Measurements from ENCODE around the gene DDIT3. TPM values are rescaled to one million over a fixed set of nuclear protein-coding genes. Genes with fewer than 3 reads are reported as not detected.

The DDIT3 gene
- total and polyA plus RNA-seq, 2 of the 8 experiments (the other 6 are each of a cell fraction or from before 2014, with no cell fraction given): 4.9 to 5.7 TPM

DNA sequence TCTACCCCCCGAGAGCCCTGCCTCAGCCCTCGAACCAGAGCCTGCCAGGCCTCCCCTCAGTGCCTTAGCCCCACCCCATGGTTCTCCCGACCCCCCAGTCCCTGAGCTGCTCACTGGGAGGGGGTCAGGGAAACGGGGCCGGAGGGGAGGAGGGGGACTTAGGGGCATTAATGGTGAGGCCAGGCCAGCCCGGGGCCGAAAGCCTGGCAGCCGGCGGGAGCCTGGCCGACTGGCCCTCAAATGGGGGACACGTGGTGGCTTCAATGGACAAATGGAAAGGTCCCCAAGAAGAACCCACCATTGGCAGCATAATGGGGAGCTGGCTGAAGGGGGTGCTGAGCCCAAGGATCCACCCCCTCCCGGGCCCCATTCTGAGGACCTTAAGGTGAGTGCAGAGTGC is 7.9 kb upstream of the DDIT3 start:
- no peak overlapping the region for H4K5ac ChIP-seq (ENCODE audit: insufficient read length, low read depth, low read length)
- DNase-seq (ENCODE audit: low read depth in 1 of 2, low spot score in 2 of 2) (no peak), FAIRE-seq (no peak)
- POLR2A ChIA-PET (ENCODE audit: partially characterized antibody): interaction anchor here (1.2 to 8.9 kb wide), 6 partner anchors 10 to 37 kb away, joined by 3 to 65 read pairs (median 30); partner anchors contain the start of genes DCTN2 and DDIT3
- CTCF ChIA-PET (ENCODE audit: partially characterized antibody): interaction anchor here (1.3 to 2.4 kb wide), 2 partner anchors 13 to 55 kb away, joined by 4 to 5 read pairs; no protein-coding TSS in a partner anchor
- H2AK5ac ChIP-seq (ENCODE audit: low read depth, low read length): no peak overlapping the region
- no peak overlapping the region for H3K14ac ChIP-seq (ENCODE audit: insufficient read length)
- H4K20me1 ChIP-seq (replicated peaks in 1 of 2; ENCODE audit: control insufficient read depth in 1 of 2, insufficient read depth in 2 of 2, low read length in 2 of 2): peaks cover 3 to 13% of the 10 kb centered on the region in 2 experiments
- peaks cover 11 to 68% (median 34%) of the 10 kb centered on the region in 4 experiments; a peak in 7 of 8 replicates for H3K36me3 ChIP-seq (ENCODE audit: control insufficient read depth in 2 of 4, insufficient read depth in 4 of 4, low read length in 3 of 4)
- no peak overlapping the region for H3K4ac ChIP-seq (replicated peaks; ENCODE audit: insufficient read length, low read depth, low read length)
- H3K79me1 ChIP-seq (ENCODE audit: low read depth, low read length): no peaks in the 10 kb centered on the region; the same call in 1 of the 2 replicates
- H2BK20ac ChIP-seq (ENCODE audit: low read length): no peak overlapping the region
- H3K23ac ChIP-seq (ENCODE audit: insufficient read length): no peak overlapping the region
- no peaks in the 10 kb centered on the region for H3K9me3 ChIP-seq (ENCODE audit: insufficient read depth in 2 of 2, low read depth in 1 of 2, low read length in 1 of 2)
- peaks cover 0 to 1% (median 0%) of the 10 kb centered on the region in 4 experiments; a peak in 1 of 7 replicates for H3K27me3 ChIP-seq (replicated peaks in 1 of 4; ENCODE audit: control insufficient read depth in 3 of 4, extremely low read depth in 1 of 4, insufficient read depth in 3 of 4, low read length in 3 of 4)
- no peak overlapping the region for H2BK5ac ChIP-seq (ENCODE audit: low read depth, low read length)
- no peak overlapping the region for H3K9ac ChIP-seq (replicated peaks in 1 of 4; ENCODE audit: extremely low read depth in 1 of 4, low read depth in 3 of 4, low read length in 3 of 4)
- no peak overlapping the region for H4K8ac ChIP-seq (ENCODE audit: extremely low read depth, insufficient read depth, low read length)
- H3K27ac ChIP-seq (ENCODE audit: low read depth, low read length): no peak overlapping the region
- peaks cover 3% of the 10 kb centered on the region; the same call in 1 of the 2 replicates for H3K23me2 ChIP-seq (ENCODE audit: low read depth, low read length)
- no peak overlapping the region for H3K56ac ChIP-seq (replicated peaks; ENCODE audit: insufficient read length, low read depth, low read length)
- H3K4me2 ChIP-seq (ENCODE audit: insufficient read depth in 1 of 2, low read depth in 2 of 2, low read length in 2 of 2): no peak overlapping the region
- no peak for TF ChIP-seq POLR2A (IDR thresholded peaks at IDR 0.05; ENCODE audit: control extremely low read depth in 1 of 2, low read depth in 2 of 2, low read length in 2 of 2)
- TF ChIP-seq, protein P1, sequence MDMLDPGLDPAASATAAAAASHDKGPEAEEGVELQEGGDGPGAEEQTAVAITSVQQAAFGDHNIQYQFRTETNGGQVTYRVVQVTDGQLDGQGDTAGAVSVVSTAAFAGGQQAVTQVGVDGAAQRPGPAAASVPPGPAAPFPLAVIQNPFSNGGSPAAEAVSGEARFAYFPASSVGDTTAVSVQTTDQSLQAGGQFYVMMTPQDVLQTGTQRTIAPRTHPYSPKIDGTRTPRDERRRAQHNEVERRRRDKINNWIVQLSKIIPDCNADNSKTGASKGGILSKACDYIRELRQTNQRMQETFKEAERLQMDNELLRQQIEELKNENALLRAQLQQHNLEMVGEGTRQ (IDR thresholded peaks at IDR 0.05; ENCODE audit: low read length): no peak
- no peak for TF ChIP-seq RBBP5 (IDR thresholded peaks at IDR 0.05; ENCODE audit: borderline replicate concordance, low read depth, low read length)
- no peak for TF ChIP-seq MAFK (IDR thresholded peaks at IDR 0.05; ENCODE audit: low read depth, low read length)
- TF ChIP-seq JUND (IDR thresholded peaks at IDR 0.05; ENCODE audit: low read length): no peak
- H2BK12ac ChIP-seq (ENCODE audit: low read depth, low read length): no peak overlapping the region
- H2AFZ ChIP-seq (ENCODE audit: low read length): no peak overlapping the region
- WGBS, 2 experiments (ENCODE audit: extremely low coverage in 1 of 2, insufficient coverage in 1 of 2, insufficient read length in 1 of 2, insufficient replicate concordance in 2 of 2, low coverage in 1 of 2, low lambda C conversion rate in 2 of 2, missing lambda C conversion rate in 1 of 2): 93% methylated on average over 2 of the region's 12 CpGs; no CpG with 5 or more reads in 1 of the 2 experiments
- no peak overlapping the region for H3K18ac ChIP-seq (ENCODE audit: extremely low read depth, low read length)
- H3K4me3 ChIP-seq (ENCODE audit: extremely low read depth in 1 of 4, insufficient read depth in 2 of 4, low read depth in 3 of 4, low read length in 4 of 4): no peak overlapping the region
- H2BK15ac ChIP-seq (ENCODE audit: low read length): no peak overlapping the region
- peaks cover 0 to 9% of the 10 kb centered on the region in 2 experiments; a peak in 1 of 4 replicates for H3K79me2 ChIP-seq (ENCODE audit: control insufficient read depth in 1 of 2, insufficient read depth in 2 of 2, low read length in 2 of 2)
- no peak overlapping the region for H4K91ac ChIP-seq (replicated peaks; ENCODE audit: insufficient read length, low read length)
- H2BK120ac ChIP-seq (replicated peaks; ENCODE audit: low read depth, low read length): no peak overlapping the region
- H3K4me1 ChIP-seq (replicated peaks in 1 of 4; ENCODE audit: control insufficient read depth in 3 of 4, insufficient read depth in 4 of 4, low read length in 3 of 4): peaks cover 0 to 9% (median 4%) of the 10 kb centered on the region in 4 experiments; a peak in 3 of 7 replicates

Data from H1 (cell line).